ENCODE data around the gene SLC38A8. TPM values are rescaled to one million over a fixed set of nuclear protein-coding genes. Genes with fewer than 3 reads are reported as not detected.

The SLC38A8 gene
- total and polyA plus RNA-seq, 4 donors, result 0.08 to 1.0 (median 0.32) TPM

GRCh38 chr16:84040226-84040822 lies 2.3 kb downstream of the SLC38A8 start:
- Histone ChIP-seq H3K9me3 (ENCODE audit: control insufficient read depth in 4 of 4, low read length in 3 of 4) (peaks cover 0 to 2% (median under 1%) of the 10 kb centered on the region in 4 donors), H3K9ac (ENCODE audit: low read depth in 1 of 2, low read length in 2 of 2) (no peak overlapping the region), H3K36me3 (ENCODE audit: control insufficient read depth in 4 of 4, insufficient read depth in 3 of 4, low read depth in 1 of 4, low read length in 3 of 4) (no peaks in the 10 kb centered on the region), H3K4me1 (ENCODE audit: control insufficient read depth in 4 of 4, insufficient read depth in 4 of 4, low read length in 3 of 4) (no peaks in the 10 kb centered on the region), H3K4me3 (ENCODE audit: low read depth in 1 of 3, low read length in 3 of 3) (no peak overlapping the region), H3K27me3 (ENCODE audit: control insufficient read depth in 4 of 4, insufficient read depth in 4 of 4, low read length in 3 of 4) (no peaks in the 10 kb centered on the region), H3K27ac (ENCODE audit: low read depth in 1 of 2, low read length in 2 of 2) (no peak overlapping the region)
- no peak for TF ChIP-seq HNF4A (conservative IDR thresholded peaks at IDR 0.05)
- TF ChIP-seq EGR1 (IDR thresholded peaks at IDR 0.05; ENCODE audit: low read depth in 2 of 2), result no peak
- no peak for TF ChIP-seq JUND (IDR thresholded peaks at IDR 0.05)
- no peak for TF ChIP-seq ATF3 (IDR thresholded peaks at IDR 0.05)
- TF ChIP-seq ZBTB33 (IDR thresholded peaks at IDR 0.05), result no peak
- no peak for TF ChIP-seq GABPA (IDR thresholded peaks at IDR 0.05 in 1 of 2, conservative IDR thresholded peaks at IDR 0.05 in 1 of 2)
- WGBS, result 90% methylated on average over 14 of the region's 14 CpGs
- DNase-seq (ENCODE audit: low spot score), result no peak

GRCh38 chr16:84039696-84040095 lies 2.9 kb downstream of the SLC38A8 start:
- 95% methylated on average over 12 of the region's 12 CpGs for WGBS

GRCh38 chr16:84038469-84038868 lies 4.1 kb downstream of the SLC38A8 start:
- no peak overlapping the region for H3K27ac ChIP-seq (ENCODE audit: low read depth in 1 of 2, low read length in 2 of 2)
- no peak overlapping the region for H3K9ac ChIP-seq (ENCODE audit: low read depth in 1 of 2, low read length in 2 of 2)
- H3K4me1 ChIP-seq (ENCODE audit: control insufficient read depth in 4 of 4, insufficient read depth in 4 of 4, low read length in 3 of 4), result no peaks in the 10 kb centered on the region
- H3K9me3 ChIP-seq (ENCODE audit: control insufficient read depth in 4 of 4, low read length in 3 of 4), result peaks cover 0 to 2% (median under 1%) of the 10 kb centered on the region in 4 donors
- no peak for DNase-seq (ENCODE audit: low spot score)
- no peaks in the 10 kb centered on the region for H3K36me3 ChIP-seq (ENCODE audit: control insufficient read depth in 4 of 4, insufficient read depth in 3 of 4, low read depth in 1 of 4, low read length in 3 of 4)
- no peak overlapping the region for H3K4me3 ChIP-seq (ENCODE audit: low read depth in 1 of 3, low read length in 3 of 3)
- no peak for TF ChIP-seq NR2F2 (IDR thresholded peaks at IDR 0.05)
- TF ChIP-seq REST (IDR thresholded peaks at IDR 0.05), result no peak
- no peak for TF ChIP-seq RXRA (IDR thresholded peaks at IDR 0.05)
- TF ChIP-seq EGR1 (IDR thresholded peaks at IDR 0.05; ENCODE audit: low read depth in 2 of 2), result no peak
- TF ChIP-seq YY1 (IDR thresholded peaks at IDR 0.05), result no peak
- no peak for TF ChIP-seq HNF4A (conservative IDR thresholded peaks at IDR 0.05)
- no peak for TF ChIP-seq RAD21 (IDR thresholded peaks at IDR 0.05)
- TF ChIP-seq ATF3 (IDR thresholded peaks at IDR 0.05), result no peak
- TF ChIP-seq SP1 (IDR thresholded peaks at IDR 0.05), result no peak
- no peaks in the 10 kb centered on the region for H3K27me3 ChIP-seq (ENCODE audit: control insufficient read depth in 4 of 4, insufficient read depth in 4 of 4, low read length in 3 of 4)
- 94% methylated on average over 12 of the region's 12 CpGs for WGBS

More at GRCh38 chr16:84039696-84040095, 2.9 kb downstream of the SLC38A8 start:
- H3K27ac ChIP-seq (ENCODE audit: low read depth in 1 of 2, low read length in 2 of 2), result no peak overlapping the region
- no peak overlapping the region for H3K4me3 ChIP-seq (ENCODE audit: low read depth in 1 of 3, low read length in 3 of 3)
- H3K9me3 ChIP-seq (ENCODE audit: control insufficient read depth in 4 of 4, low read length in 3 of 4), result peaks cover 0 to 2% (median under 1%) of the 10 kb centered on the region in 4 donors
- TF ChIP-seq HNF4G (IDR thresholded peaks at IDR 0.05) (no peak), GABPA (IDR thresholded peaks at IDR 0.05 in 1 of 2, conservative IDR thresholded peaks at IDR 0.05 in 1 of 2) (no peak), HNF4A (conservative IDR thresholded peaks at IDR 0.05) (no peak), MAX (IDR thresholded peaks at IDR 0.05) (no peak), EGR1 (IDR thresholded peaks at IDR 0.05; ENCODE audit: low read depth in 2 of 2) (no peak)
- no peaks in the 10 kb centered on the region for H3K27me3 ChIP-seq (ENCODE audit: control insufficient read depth in 4 of 4, insufficient read depth in 4 of 4, low read length in 3 of 4)
- DNase-seq (ENCODE audit: low spot score), result no peak
- no peaks in the 10 kb centered on the region for H3K4me1 ChIP-seq (ENCODE audit: control insufficient read depth in 4 of 4, insufficient read depth in 4 of 4, low read length in 3 of 4)
- no peak overlapping the region for H3K9ac ChIP-seq (ENCODE audit: low read depth in 1 of 2, low read length in 2 of 2)
- H3K36me3 ChIP-seq (ENCODE audit: control insufficient read depth in 4 of 4, insufficient read depth in 3 of 4, low read depth in 1 of 4, low read length in 3 of 4), result no peaks in the 10 kb centered on the region

All from liver (tissue), 9 donors.